Urinary bladder (tissue), 4 donors: ENCODE measurements around the gene ZBTB24. TPM values are rescaled to one million over a fixed set of nuclear protein-coding genes. Genes with fewer than 3 reads are reported as not detected.
A peak's percentile ranks its signal among the peaks of the same experiment; 100 is the strongest.

Experiments used
- DNase-seq: peaks from one replicate; pipeline ENCODE4 v3.0.0-alpha.2; 2015; ENCODE audit errors: extremely low spot score
- H3K27ac ChIP-seq: one replicate; pipeline ENCODE4 v1.5.1; 2013; ENCODE audit warnings: low read depth, mild to moderate bottlenecking, moderate library complexity
- H3K36me3 ChIP-seq: one replicate; pipeline ENCODE4 v1.6.1; 2013; ENCODE audit warnings: mild to moderate bottlenecking, moderate library complexity; ENCODE audit not compliant: insufficient read depth
- H3K4me1 ChIP-seq: one replicate; pipeline ENCODE4 v1.6.1; 2013; ENCODE audit warnings: mild to moderate bottlenecking, moderate library complexity; ENCODE audit not compliant: insufficient read depth
- H3K4me3 ChIP-seq: one replicate; pipeline ENCODE4 v1.5.1; 2013; ENCODE audit warnings: low read depth, low read length
- WGBS: extraction: QIAGEN DNeasy Blood & Tissue Kit; methylation state at CpG from one replicate; pipeline ENCODE4 v1.1.7; 2013; 5-methylcytosine and 5-hydroxymethylcytosine counted together
- polyA plus RNA-seq: library from polyadenylated mRNA; stranded (reverse); fragments of 200-250 nt; gene quantifications from one replicate; pipeline ENCODE4 v1.2.3, GENCODE V29; 2013
- total RNA-seq: library from RNA; depleted of rRNA; stranded (reverse); fragments of >200 nt; gene quantifications from one replicate; pipeline ENCODE4 v1.2.3, GENCODE V29; 2014
- donor health status: healthy with polysubstance abuse.
- donor health status: healthy.

Gene ZBTB24
- total and polyA plus RNA-seq, 2 donors: 4.3 to 12.0 TPM

DNA sequence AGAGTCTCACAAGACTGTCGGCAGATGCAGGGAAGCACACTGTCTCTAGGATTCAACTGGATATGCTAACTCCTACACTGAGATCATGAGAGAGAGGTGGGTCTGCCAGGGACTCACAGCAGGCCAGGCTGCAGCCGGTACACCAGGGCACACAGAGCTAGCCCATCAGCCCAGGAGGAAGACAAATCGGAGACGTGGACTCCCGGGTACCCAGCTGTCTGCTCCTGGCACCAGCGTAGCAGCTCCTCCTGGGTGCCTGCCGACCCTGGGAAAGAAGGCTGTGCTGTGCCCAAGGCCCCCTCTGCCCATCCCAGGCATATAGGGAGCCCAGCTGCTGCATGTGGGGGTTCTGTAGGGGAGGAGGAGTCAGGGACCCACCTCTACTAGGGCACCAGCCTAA lies 34.4 kb downstream of the ZBTB24 start:
- no peak overlapping the region for H3K4me3 ChIP-seq
- DNase-seq: no peak
- H3K36me3 ChIP-seq: peaks cover 4% of the 10 kb centered on the region
- whole genome bisulfite sequencing: 87% methylated on average over 7 of the region's 7 CpGs
- H3K4me1 ChIP-seq: no peaks in the 10 kb centered on the region
- H3K27ac ChIP-seq: no peak overlapping the region

GRCh38 chr6:109447878-109448555 lies 35.0 kb downstream of the ZBTB24 start:
- Histone ChIP-seq H3K36me3 (peaks cover 4% of the 10 kb centered on the region), H3K27ac (no peak overlapping the region), H3K4me1 (no peaks in the 10 kb centered on the region), H3K4me3 (no peak overlapping the region)
- DNase-seq: no peak
- 85% methylated on average over 8 of the region's 8 CpGs for WGBS

GRCh38 chr6:109447087-109447486 lies 35.9 kb downstream of the ZBTB24 start:
- peaks cover 4% of the 10 kb centered on the region for H3K36me3 ChIP-seq
- H3K27ac ChIP-seq: no peak overlapping the region
- DNase-seq: no peak
- H3K4me3 ChIP-seq: no peak overlapping the region
- H3K4me1 ChIP-seq: no peaks in the 10 kb centered on the region
- 91% methylated on average over 10 of the region's 10 CpGs for WGBS

DNA sequence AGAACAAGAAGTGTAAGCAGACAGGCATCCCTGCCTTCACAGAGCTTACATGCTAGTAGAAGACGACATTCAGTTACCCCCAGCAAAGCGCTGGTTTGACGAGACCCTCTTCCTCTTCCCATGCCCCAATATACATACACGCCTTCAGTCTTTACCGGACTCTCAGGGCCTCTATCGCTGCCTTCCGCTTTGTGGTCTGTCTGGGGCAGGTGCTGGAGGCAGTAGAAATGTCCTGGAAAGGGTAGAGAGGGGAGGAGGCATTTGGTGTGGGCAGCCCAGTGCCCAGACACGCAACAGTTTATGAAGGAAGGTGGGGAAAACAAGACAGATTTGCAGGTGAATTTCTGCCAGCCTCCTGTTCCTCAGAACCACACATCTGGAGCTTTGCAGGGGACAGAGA lies 36.5 kb downstream of the ZBTB24 start:
- H3K4me1 ChIP-seq: no peaks in the 10 kb centered on the region
- DNase-seq: no peak
- no peak overlapping the region for H3K4me3 ChIP-seq
- peaks cover 4% of the 10 kb centered on the region for H3K36me3 ChIP-seq
- WGBS: 88% methylated on average over 8 of the region's 8 CpGs
- no peak overlapping the region for H3K27ac ChIP-seq

DNA sequence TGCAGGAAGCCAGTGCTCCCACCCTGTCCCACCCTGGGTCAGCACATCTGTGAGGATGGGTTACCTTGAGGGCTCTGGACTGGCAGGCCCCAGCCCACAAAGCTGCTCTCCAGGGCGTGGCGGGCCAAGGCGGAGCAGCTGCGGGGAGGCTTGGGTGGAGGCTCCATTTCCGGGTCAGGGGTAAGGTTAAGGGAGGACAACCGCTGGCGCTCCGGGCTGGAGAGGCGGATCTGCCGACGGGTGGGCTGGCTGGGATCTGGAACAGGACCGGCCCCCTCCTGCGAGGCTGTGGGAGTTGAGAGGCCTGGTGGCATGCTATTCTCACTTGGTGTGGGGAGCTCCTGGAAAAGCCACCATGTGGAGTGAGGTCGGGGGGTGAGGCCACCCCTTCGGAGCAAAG lies 36.9 kb downstream of the ZBTB24 start:
- Histone ChIP-seq H3K36me3 (peaks cover 4% of the 10 kb centered on the region), H3K27ac (no peak overlapping the region), H3K4me3 (no peak overlapping the region), H3K4me1 (no peaks in the 10 kb centered on the region)
- no peak for DNase-seq
- WGBS: 87% methylated on average over 15 of the region's 15 CpGs

DNA sequence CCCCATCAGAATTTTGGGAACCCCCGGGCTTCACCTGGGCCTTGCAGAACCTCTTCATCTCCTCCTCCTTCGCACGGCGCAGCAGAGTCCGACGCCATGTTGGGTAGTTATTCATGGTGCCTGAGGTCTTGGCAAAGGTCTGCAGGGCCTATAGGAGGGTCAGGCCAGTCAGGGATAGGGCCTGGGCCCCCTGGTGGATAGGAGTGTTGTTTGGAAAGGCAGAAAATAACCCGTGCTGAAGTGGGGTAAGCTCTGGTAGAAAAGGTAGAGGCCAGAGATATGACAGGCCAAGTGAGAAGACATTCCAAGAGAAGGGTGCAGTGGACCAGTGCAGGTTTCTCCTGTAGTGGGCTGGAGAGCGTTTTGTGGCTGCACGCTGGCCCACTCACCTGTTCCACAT lies 37.6 kb downstream of the ZBTB24 start:
- WGBS: 91% methylated on average over 9 of the region's 9 CpGs
- Histone ChIP-seq H3K36me3 (peaks cover 4% of the 10 kb centered on the region), H3K27ac (no peak overlapping the region), H3K4me3 (no peak overlapping the region), H3K4me1 (no peaks in the 10 kb centered on the region)
- DNase-seq: no peak

DNA sequence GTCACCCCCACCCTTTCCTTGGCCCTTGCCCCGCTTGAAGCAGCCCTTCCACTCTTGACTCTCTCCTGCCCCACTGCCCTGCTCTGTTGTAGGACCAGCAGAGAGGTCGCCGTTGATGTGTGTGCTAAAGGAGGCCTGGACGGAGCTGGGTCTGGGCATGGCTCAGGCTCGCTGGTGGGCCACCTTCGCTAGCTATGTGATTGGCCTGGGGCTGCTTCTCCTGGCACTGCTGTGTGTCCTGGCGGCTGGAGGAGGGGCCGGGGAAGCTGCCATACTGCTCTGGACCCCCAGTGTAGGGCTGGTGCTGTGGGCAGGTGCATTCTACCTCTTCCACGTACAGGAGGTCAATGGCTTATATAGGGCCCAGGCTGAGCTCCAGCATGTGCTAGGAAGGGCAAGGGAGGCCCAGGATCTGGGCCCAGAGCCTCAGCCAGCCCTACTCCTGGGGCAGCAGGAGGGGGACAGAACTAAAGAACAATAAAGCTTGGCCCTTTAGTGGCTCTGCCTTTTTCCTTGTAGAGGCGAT lies 39.5 kb downstream of the ZBTB24 start:
- Histone ChIP-seq H3K27ac (no peak overlapping the region), H3K4me1 (no peaks in the 10 kb centered on the region), H3K36me3 (peaks cover 4% of the 10 kb centered on the region), H3K4me3 (no peak overlapping the region)
- no peak for DNase-seq
- whole genome bisulfite sequencing: 92% methylated on average over 10 of the region's 10 CpGs

GRCh38 chr6:109442393-109442924 lies 40.6 kb downstream of the ZBTB24 start:
- WGBS: 96% methylated on average over 6 of the region's 6 CpGs
- Histone ChIP-seq H3K4me1 (no peaks in the 10 kb centered on the region), H3K36me3 (peaks cover 4% of the 10 kb centered on the region), H3K27ac (no peak overlapping the region), H3K4me3 (no peak overlapping the region)
- no peak for DNase-seq

GRCh38 chr6:109441069-109441816 lies 41.8 kb downstream of the ZBTB24 start:
- Histone ChIP-seq H3K4me3 (peak overlapping the region; percentile 74), H3K4me1 (no peaks in the 10 kb centered on the region), H3K36me3 (peaks cover 4% of the 10 kb centered on the region), H3K27ac (peak overlapping the region; percentile 85)
- DNase-seq: no peak
- WGBS: under 1% methylated on average over 31 of the region's 31 CpGs

GRCh38 chr6:109440331-109441068 lies 42.5 kb downstream of the ZBTB24 start, which contains the start of the genes PPIL6 and SMPD2:
PPIL6 (minus strand) TSS chr6:109440628; CDS start chr6:109440590, 38 bp downstream.
SMPD2 (plus strand) TSS chr6:109440724; CDS start chr6:109441122, 398 bp downstream.
- WGBS: under 1% methylated on average over 102 of the region's 102 CpGs
- H3K4me1 ChIP-seq: no peaks in the 10 kb centered on the region
- peak within 1 kb of the TSS; percentile 74 for H3K4me3 ChIP-seq
- H3K27ac ChIP-seq: peak within 1 kb of the TSS; percentile 88
- peak; percentile 60 for DNase-seq
- peaks cover 4% of the 10 kb centered on the region for H3K36me3 ChIP-seq

GRCh38 chr6:109436041-109436440 lies 47.0 kb downstream of the ZBTB24 start:
- WGBS: 93% methylated on average over 5 of the region's 5 CpGs

DNA sequence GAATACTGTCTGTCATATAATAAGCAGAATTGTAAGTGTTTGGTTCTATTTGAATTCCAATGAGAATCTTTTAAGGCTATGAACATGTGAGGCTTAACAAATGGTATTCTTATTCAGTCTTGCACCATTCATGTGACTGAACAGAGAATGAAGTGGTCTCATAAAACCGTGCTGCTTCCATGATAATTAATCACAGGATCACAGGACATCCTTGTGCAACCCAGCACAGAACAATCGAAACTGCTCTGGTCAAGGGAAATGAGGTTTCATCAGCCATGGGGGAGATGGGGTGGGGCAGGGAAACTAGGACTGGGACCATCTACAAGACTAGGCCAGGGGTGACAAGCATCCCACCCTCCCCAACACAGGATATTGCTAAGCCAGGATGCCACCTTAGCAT lies 48.6 kb downstream of the ZBTB24 start:
- DNase-seq: no peak
- H3K36me3 ChIP-seq: no peaks in the 10 kb centered on the region
- H3K27ac ChIP-seq: no peak overlapping the region
- no peaks in the 10 kb centered on the region for H3K4me1 ChIP-seq
- 64% methylated on average over 2 of the region's 2 CpGs for WGBS
- H3K4me3 ChIP-seq: no peak overlapping the region

More at GRCh38 chr6:109436041-109436440, 47.0 kb downstream of the ZBTB24 start:
- Histone ChIP-seq H3K4me3 (no peak overlapping the region), H3K27ac (no peak overlapping the region), H3K36me3 (no peaks in the 10 kb centered on the region), H3K4me1 (no peaks in the 10 kb centered on the region)
- no peak for DNase-seq

DNA sequence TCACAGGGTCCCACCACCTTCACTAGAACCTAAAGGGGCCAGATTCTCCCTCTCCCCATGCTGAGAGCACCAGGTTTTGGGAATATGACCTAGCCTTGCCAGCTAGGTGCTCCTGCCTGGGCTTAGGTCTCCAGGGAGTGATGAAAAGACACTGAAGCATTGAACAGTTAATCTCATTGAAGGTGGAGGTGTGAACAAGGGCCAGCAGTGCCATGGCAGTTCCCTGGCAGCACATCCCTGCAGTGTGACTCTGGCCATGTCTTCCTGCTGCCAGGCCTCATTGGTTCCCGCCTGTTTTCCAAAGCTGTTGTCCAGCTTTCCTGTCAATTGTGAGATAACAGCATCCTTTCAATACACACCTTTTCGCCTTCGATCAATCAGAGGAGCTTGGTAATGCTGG lies 53.5 kb downstream of the ZBTB24 start:
- H3K4me3 ChIP-seq: no peak overlapping the region
- H3K36me3 ChIP-seq: no peaks in the 10 kb centered on the region
- H3K27ac ChIP-seq: no peak overlapping the region
- WGBS: 97% methylated on average over 3 of the region's 3 CpGs
- DNase-seq: no peak
- no peaks in the 10 kb centered on the region for H3K4me1 ChIP-seq
